NCI-H1105 treated with DMSO at 0.1 percent for 48 hours (cell line): ENCODE results near the gene ARHGAP15.

ENCODE experiments used
- DNase-seq: peaks from one replicate; lab custom pipeline; 2025; lab: John Stamatoyannopoulos, UW

ARHGAP15 gene

DNA sequence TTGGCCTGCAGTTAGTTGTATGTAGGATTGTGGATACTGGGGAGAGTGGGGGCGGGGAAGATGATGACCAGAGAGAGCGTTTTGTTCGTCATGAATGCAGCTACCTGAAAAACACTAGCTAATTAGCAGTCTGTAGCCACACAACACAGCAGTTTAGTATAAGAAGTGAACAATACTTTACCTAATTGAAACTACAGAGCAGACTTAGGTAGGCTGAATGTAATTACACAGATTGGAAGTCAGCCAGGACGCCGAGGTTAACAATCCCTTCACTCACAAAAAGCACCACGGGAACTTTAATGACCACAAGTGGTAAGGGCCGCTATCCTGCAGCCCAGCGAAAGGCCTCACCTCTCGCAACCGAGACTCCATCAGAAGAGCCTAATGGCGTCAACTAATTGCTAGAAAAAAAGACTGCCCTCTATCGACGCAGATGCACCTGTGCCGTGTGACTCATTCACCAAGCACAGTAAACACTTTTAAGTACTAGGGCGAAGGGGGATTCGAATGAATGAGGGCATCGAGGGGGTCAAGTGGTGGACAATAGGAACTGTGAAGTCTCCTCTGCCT lies 591.0 kb downstream of the ARHGAP15 start:
- DNase-seq, result peak; percentile 94

DNA sequence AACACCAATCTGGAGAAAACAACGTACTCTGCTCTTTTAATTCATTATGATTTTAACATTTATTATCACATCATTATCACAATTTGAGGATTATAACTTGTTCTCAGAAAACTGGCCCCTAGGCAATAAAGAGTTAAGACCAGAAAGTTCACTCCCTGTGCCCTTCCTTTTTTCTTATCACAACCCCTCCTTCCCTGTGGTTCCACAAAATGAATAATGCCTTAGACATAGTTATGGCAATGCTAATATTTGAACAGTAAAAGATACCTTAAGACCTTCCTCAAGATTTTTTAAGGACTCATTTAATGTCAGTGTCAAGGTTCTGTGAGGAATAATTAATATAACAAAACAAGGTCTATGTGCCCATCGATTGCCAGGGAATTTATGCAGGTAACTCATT lies 596.2 kb downstream of the ARHGAP15 start:
- DNase-seq, result no peak

DNA sequence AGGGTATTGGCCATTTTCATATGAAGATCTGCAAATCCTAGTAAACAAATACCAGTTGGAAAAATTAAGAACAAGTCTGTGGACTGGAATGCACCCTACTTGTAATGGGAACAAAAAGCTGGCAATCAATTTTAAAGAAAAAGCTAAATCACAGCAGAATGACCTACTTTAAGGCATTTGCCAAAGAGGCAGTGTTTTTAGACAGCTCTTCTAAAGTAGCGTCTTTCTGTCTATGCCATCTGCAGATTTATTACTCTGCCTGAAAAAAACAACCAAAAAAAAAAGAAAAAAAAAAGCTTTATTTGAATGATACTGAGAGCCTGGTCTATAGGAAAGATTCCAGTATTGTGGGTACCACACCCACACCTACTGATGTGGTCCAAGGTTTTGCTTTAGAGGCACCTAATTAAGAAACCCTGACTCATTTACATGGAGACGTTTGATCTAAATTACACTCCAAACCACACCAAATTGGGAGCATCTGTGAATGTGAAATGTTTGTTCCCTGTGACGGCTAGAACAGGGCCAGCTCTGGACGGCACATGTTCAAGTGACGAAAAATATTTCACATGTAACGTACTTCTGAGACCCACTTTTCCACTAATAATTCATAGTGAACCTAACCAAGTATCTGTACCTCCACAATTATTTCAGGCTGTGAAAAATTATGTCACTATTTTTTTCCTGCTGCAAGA lies 597.1 kb downstream of the ARHGAP15 start:
- DNase-seq, result no peak

DNA sequence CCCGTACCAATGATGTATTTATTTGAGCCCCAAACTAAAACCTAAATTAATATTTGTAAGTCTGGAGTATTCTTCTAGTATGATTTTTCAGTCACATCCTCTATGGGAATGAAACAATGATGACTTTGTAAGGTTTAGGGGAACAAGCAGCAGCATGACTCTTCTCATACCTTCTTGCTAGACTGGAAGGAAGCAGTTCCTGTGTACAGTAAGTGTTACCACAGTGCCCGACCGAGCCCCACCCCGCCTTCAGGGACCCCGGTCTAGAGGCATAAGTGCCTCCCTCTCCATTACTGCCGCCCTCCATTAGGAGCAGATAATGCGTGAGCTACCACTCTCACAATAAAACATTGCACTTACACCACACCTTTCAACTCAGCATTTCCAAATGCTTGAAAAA lies 599.3 kb downstream of the ARHGAP15 start:
- no peak for DNase-seq

DNA sequence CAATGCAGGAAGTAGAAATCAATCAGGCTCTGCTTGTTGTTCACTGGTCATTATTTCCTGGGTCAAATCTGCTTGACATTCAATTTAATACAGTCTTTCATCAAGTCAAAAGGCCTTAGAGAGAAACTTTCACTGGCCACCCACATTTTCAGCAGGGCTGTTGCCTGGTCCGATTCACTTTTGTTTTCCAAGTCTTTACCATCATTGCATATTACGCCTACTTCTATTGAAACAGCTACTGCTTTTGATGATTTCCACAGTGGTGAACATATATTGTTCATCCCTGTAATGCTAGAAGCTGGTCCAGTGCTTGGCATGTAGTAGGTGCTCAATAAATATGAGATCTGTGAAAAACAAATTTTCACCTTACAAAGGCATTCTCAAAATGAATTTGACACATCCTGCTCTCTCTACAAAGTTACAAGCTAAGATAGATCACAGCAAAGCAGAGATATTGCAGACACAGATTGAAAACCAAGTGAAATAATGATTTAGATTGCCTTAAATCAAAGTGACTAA lies 600.1 kb downstream of the ARHGAP15 start:
- DNase-seq, result no peak

DNA sequence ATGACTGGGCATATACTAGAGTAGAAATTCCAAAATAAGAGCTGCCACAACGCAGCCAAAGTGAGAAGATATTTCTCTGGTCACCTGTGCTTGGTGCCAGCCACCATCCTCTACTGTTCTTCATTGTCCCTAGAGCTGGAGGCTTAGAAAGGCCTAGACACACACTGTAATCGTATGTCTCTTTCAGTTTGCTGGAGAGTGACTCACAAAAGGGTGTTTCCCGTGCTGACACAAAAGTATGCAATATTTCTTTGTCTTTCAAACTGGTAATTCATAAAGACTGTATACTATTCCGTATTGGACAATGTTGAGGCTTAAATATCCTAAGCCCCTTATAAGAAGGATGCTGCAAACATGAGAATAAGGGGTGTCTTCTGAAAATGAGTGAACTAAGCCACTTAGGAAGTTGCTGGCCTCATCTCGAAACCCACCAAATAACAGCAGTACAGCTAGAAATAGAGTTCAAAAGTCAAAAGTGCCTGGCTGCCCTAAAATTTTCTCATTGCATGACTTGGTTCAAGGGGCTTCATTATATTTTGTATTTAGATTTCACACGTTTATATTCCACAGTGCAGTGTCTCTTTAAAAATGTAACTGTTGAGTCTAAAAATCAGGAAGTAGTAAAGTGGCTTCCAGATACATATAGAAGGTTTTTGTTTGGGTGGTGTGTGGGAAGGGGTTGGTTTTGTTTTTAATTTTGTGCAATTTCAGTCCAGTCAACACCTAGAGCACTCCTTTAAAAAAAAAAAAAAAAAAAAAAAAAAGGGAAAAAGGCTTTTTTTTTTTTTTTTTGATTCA lies 601.1 kb downstream of the ARHGAP15 start:
- DNase-seq, result no peak

DNA sequence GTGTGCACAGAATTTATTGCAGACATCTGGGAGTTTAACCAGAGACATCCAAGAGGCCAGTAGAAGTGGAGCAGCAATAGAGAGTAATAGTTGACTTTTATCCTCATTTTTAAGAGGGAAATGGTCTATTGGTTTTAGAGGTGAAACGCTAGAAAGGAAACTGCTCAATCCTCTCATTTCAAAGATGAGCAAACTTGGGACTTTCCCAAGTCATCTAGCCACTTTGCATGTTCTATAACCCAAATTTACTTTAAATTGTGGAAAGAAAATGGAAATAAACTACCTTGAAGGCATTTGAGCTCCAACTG lies 601.7 kb downstream of the ARHGAP15 start:
- no peak for DNase-seq

DNA sequence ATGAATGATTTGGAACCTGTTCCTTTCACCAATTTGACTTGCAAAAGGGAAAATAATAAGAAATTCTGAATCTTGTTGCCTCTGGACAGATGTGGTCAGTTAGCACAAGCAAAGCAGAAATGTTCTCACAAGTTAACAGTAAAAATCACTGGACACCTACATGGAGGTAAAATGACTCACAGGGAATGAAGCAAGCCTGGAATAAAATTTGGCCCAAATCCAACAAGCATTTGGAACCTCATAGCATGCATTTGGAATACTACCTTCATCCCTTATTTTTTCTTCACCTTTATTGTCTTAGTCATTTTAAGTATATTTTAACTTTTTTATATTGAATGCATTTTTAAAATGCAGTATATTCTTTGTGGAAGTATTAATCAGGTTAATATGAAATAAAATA lies 602.9 kb downstream of the ARHGAP15 start:
- peak; percentile 20 for DNase-seq

DNA sequence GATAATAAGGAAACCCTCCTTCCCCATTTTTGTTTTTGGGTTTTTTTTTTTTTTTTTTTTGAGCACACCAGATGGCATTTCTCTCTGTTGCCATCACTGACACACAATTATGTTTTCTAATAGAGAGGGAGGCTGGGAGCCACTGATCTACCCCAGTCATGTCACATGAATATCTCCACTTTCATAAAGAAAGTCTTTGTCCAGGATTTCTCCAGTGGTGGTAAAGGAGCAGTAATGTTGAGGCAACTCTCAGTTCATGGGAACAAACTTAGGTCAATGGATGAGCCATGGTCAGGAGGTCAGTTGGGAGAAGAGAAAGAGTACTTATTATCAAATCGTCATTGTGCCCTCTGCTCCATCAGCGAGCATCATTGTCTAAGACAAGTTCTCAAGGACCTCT lies 603.7 kb downstream of the ARHGAP15 start:
- no peak for DNase-seq

DNA sequence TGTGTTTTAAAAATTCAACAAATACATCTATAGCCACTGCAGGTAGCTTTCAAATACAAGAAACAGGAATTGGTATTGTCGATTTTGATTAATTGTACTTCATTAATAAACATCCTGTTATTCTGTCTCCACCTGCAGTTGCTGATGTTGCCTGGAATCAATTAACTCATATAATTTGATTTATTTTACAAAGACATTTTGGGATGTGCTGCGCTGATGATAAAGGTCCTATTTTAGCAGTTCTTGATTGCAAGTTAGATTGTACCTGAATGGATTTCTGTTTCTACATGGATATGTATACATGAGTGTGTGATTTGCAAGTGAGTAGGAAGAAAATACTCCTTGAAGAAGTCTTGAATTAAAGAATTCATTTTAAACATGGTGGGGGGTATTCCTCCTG lies 605.3 kb downstream of the ARHGAP15 start:
- DNase-seq, result no peak

DNA sequence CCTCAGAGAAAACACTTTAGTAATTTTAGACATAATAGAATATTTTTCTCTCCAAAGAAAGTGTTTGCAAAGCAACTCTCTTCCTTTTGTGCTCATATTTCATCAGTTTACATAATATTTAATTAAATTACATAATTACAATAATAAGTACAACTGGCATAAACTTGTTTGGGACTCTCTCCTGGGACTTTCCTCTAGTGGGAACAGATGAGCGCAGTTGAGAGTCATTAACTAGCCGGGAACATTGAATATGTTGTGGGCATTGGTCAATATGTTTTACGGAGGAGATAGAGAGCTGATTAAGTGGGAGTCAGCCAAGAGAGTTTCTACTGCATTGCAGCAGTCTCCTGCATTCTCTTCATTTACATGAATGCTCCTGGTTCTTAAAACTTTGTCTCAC lies 607.7 kb downstream of the ARHGAP15 start:
- DNase-seq, result peak; percentile 37

DNA sequence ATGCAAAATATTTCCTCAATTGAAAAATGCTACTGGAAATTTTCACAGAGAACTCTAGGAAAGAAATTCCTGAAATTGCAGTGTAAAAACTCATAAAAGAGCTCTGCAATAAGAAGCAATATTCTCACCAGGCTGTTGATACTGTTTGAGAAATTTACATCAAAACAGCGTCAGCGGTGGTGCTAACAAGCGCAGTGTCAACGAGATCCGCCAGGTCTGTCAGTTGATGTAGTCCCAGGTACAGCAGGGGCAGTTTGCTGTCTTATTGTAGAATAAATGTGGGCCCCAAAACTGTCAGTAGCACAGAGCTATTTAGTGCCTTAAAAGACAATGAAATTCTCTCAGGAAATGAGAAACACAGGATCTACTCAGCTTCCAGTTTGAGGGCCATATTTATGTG lies 611.2 kb downstream of the ARHGAP15 start:
- DNase-seq, result no peak

DNA sequence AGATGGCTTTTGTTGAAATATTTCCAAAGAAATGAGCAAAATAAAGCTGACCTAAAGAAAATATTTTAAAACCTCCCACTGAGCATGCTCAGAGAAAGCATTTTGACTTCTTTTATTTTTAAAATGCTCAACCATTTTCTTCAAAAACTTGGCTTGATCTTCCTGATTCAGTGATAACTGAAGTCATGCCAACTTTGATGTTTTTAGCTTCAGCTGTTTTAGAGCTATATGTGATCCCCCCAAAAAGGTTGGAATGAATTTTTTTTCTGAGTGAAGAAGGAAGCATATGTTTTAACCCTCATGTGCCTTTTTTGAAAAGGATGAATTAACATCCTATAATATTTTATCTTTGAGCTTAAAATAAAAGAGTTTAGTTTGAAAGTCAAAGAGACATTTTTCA lies 612.0 kb downstream of the ARHGAP15 start:
- DNase-seq, result no peak

DNA sequence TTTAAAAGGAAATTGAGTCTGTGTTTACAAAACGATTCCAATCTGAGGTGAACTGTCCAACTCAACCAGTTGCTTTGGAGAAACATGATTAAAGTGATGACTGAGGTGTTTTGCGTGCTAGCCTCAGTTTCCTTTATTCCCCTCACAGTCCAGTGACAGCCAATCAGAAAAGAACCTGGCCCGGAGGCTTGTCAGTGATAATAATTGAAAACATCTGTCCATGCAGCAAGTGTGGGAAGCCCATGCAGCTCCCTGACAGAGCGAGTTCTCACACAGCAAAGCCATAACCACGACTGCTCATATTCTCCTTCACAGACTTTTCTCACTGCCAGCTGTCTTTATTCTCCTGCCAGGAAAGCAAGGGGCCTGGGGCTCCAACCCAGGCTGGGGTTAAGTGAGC lies 613.4 kb downstream of the ARHGAP15 start:
- no peak for DNase-seq

DNA sequence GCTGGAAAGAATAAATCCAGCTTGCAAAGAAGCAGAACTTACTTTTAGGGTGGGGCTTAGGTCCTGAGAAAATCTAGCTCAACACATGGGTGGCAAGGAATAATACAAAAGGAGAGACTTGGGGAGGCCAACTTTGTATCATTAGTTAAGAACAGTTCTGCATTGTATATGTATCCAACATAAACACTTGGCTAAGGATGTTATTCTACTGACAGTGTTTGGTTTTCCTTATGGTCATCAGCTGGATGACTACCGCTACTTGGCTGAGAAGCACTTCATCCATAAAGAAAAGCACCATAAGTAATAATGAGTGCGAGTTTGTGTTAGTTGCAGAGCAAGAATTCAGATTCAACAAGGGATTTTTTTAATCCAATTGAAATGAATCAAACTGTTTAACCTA lies 614.9 kb downstream of the ARHGAP15 start:
- DNase-seq, result no peak

DNA sequence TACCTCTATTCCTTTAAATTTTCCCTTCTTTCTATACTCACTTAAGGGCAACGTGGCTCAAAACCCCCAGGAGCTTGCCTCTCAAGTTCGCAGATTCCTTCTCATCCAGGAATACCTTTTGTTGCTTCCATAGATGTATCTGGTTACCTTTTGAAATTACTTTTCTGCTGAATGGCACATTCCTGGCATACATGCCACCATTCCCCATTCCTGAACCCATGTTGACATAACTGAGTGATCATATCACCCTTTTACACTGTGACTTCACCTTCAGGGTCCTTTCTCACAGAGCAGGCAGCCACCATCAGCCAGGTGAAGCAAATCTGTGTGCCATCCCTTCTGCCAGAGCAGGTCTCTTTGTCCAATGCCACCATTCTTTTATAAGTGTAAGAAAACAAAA lies 615.8 kb downstream of the ARHGAP15 start:
- DNase-seq, result no peak

DNA sequence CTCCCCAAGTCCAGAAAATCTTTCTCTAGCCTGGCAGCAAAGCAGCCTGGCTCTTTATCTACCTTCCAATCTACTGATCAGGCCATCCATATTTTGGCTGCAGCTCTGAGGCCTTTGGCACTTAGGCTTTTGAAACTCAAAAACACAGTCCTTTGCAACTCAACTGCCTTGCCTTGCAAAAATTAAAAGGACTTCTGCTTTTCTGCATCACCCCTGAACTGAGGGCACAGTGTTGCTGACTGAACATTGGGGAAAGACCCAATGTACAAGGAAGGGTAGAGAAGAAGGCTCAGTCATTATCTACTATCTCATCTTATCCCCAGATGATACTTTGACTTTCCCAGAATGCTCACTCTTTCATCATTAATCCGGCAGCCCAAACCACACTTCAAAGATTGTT lies 625.5 kb downstream of the ARHGAP15 start:
- DNase-seq, result no peak

DNA sequence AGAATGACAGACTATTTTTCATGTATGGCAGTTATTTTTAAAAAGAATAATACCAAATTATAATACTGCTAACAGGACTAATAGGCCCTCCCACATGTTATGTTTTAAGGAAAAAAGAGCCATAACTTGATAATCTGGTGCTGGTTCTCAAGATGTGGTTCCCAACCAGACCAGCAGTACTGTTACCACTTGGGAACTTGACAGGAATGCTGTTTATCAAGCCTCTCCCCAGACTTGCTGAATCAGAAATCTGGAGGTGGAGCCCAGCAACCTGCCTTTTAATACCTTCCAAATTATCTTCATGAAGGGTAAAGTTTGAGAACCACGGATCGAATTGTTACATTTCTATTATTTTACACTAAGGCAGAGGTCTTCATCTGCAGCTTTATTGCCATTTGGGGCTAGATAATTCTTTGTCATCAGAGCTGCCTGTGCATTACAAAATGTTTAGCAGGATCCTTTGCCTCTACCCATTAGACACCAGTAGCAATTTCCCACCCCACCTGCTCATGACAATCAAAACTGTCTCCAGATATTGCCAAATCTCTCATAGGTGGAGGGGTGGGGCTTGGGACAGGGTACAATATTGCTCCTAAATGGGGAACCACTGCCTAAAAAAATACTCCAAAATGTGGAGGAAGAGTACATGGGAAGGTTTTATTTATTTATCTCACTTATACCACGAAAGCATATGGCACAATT lies 629.6 kb downstream of the ARHGAP15 start:
- DNase-seq, result no peak

DNA sequence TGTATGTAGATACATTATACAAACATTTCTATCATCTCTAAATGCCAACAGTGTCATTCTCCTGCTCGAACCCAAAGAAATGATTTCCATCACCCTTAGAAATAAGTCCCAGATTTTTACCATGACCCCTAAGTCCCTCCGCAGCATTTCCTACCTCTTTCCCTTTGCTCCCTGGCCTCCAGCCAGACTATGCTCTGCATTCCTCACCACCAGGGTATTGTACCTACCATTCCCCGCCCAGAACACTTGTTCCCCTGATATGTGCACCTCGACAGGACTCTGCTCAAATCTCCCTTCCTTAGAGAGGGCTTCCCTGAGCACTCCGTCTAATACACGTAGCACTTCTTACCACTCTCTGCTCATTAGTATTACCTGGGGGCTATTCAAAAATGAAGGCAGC lies 630.2 kb downstream of the ARHGAP15 start:
- no peak for DNase-seq

DNA sequence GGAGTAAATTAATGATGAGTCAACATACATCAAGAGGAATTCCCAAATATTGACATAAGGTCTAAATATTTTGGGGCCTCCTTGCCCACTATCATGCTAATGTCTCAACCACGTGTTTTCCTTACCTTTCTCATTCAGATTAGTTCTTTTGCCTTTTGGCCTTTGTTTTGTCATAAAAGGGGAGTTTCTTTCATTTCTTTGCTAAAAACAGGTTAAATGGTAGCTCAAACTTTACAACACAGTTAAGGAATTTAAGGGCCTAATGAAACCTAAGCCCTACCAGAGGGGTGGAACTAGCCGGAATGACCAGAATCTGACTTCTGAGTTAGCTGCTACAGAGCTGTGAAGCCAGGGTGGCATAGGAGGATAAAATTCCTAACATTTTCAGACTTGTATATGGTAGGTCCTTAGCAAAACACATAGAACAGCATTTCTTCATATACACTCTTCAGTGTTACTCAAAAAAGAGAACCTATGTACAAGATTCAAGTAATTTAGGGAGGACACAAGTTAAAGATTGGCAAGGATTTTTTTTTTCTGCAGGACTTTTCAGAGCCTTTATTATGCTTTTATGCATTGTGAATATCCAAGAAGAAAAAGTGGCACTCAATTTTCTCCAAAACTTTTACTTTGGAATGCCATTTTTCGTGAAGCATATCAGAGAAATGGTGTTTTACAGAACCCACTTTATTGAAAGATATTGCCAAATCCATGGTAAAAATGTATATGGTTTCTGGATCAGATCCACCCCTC lies 633.1 kb downstream of the ARHGAP15 start:
- DNase-seq, result no peak

DNA sequence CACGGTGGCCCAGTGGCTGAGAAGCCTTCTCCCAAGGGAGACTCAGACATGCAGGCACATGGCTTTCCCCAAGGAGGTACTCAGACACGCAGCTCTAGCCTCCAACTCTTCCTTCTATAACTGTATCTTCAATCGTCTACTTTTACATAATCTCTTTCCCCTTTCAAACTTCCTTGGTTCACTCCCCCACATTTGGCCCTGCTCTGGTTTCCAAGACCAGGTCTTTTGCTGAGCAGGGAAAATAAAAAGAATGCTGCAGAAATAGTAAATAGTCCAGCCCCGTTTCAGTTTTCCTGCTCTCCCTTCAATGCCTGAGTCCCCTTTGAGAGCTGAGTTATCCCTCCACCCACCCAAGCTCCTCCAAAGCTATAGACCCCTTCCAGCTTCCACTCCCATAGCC lies 635.0 kb downstream of the ARHGAP15 start:
- DNase-seq, result no peak

DNA sequence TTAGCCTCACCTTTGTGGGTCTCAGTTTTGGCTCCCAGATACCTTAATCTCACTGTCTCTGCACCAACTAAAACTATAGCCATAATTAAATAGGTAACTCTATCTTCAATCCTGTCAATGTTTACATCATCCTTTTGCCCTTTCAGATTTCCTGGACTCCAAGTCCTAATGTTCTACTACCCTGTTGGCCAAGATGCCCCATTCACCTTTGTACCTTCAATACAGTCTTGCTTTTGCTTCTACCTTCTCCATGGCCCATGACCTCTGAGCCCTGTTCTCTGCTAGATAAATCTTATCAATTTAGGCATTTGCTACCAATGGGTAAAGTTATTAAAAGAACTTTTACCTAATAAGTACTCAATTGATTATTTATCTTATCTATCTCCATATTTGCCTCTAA lies 635.5 kb downstream of the ARHGAP15 start:
- no peak for DNase-seq
